BLaER1 (cell line): ENCODE data around the gene ASXL1.

Source experiments
- H3K27ac ChIP-seq: shearing (Covaris generic); formaldehyde crosslinking; 2 replicates; pipeline ENCODE4 v1.8.1; 2022
- H3K27me3 ChIP-seq: shearing (Covaris generic); formaldehyde crosslinking; 2 replicates; pipeline ENCODE4 v1.8.1; 2022
- H3K36me3 ChIP-seq: shearing (Covaris generic); formaldehyde crosslinking; 2 replicates; pipeline ENCODE4 v1.8.1; 2022
- H3K4me1 ChIP-seq: shearing (Covaris generic); formaldehyde crosslinking; 2 replicates; pipeline ENCODE4 v1.8.1; 2022
- H3K4me2 ChIP-seq: shearing (Covaris generic); formaldehyde crosslinking; 2 replicates; pipeline ENCODE4 v1.8.1; 2022
- H3K4me3 ChIP-seq: shearing (Covaris generic); formaldehyde crosslinking; 2 replicates; pipeline ENCODE4 v1.8.1; 2022
- H3K9ac ChIP-seq: shearing (Covaris generic); formaldehyde crosslinking; 2 replicates; pipeline ENCODE4 v1.8.1; 2022
- H3K9me3 ChIP-seq: shearing (Covaris generic); formaldehyde crosslinking; 2 replicates; pipeline ENCODE4 v1.8.1; 2022
- H4K20me1 ChIP-seq: shearing (Covaris generic); formaldehyde crosslinking; 2 replicates; pipeline ENCODE4 v1.8.1; 2022
- Cebpa-rat ChIP-seq: shearing (Covaris generic); IDR thresholded peaks from 2 replicates; pipeline ENCODE4 v1.8.1; 2022

ASXL1 gene

GRCh38 chr20:32325706-32326503, 32.2 kb upstream of the ASXL1 start:
- Histone ChIP-seq H3K4me3 (no peak overlapping the region), H3K9ac (no peak overlapping the region), H3K4me1 (peaks cover 6% of the 10 kb centered on the region), H3K27ac (no peak overlapping the region), H4K20me1 (no peaks in the 10 kb centered on the region), H3K9me3 (no peaks in the 10 kb centered on the region), H3K36me3 (peaks cover 31% of the 10 kb centered on the region), H3K4me2 (no peak overlapping the region), H3K27me3 (no peaks in the 10 kb centered on the region)
- no peak for TF ChIP-seq Cebpa-rat

- peaks cover 12% of the 10 kb centered on the region for H3K4me1 ChIP-seq
Measured at GRCh38 chr20:32326504-32326845, 31.7 kb upstream of the ASXL1 start.

GRCh38 chr20:32327087-32327681, 30.9 kb upstream of the ASXL1 start:
- Histone ChIP-seq H3K4me2 (no peak overlapping the region), H3K9me3 (no peaks in the 10 kb centered on the region), H3K9ac (no peak overlapping the region), H3K36me3 (peaks cover 40% of the 10 kb centered on the region), H3K27ac (no peak overlapping the region), H3K27me3 (no peaks in the 10 kb centered on the region), H4K20me1 (no peaks in the 10 kb centered on the region), H3K4me3 (no peak overlapping the region), H3K4me1 (peaks cover 19% of the 10 kb centered on the region)
- TF ChIP-seq Cebpa-rat: no peak

More at GRCh38 chr20:32326504-32326845, 31.7 kb upstream of the ASXL1 start:
- no peak for TF ChIP-seq Cebpa-rat
- no peak overlapping the region for H3K4me2 ChIP-seq
- H4K20me1 ChIP-seq: no peaks in the 10 kb centered on the region
- no peak overlapping the region for H3K9ac ChIP-seq
- H3K27me3 ChIP-seq: no peaks in the 10 kb centered on the region
- peaks cover 33% of the 10 kb centered on the region for H3K36me3 ChIP-seq
- no peak overlapping the region for H3K27ac ChIP-seq
- H3K9me3 ChIP-seq: no peaks in the 10 kb centered on the region
- H3K4me3 ChIP-seq: no peak overlapping the region

- Histone ChIP-seq H3K27me3 (no peaks in the 10 kb centered on the region), H3K4me2 (no peak overlapping the region), H3K4me1 (peaks cover 44% of the 10 kb centered on the region), H3K9me3 (no peaks in the 10 kb centered on the region), H3K9ac (no peak overlapping the region), H4K20me1 (no peaks in the 10 kb centered on the region), H3K36me3 (peaks cover 48% of the 10 kb centered on the region), H3K27ac (no peak overlapping the region), H3K4me3 (no peak overlapping the region)
- TF ChIP-seq Cebpa-rat: no peak
Measured at GRCh38 chr20:32329817-32330554, 28.1 kb upstream of the ASXL1 start.

- no peaks in the 10 kb centered on the region for H3K27me3 ChIP-seq
- H3K4me1 ChIP-seq: peaks cover 46% of the 10 kb centered on the region
- no peak overlapping the region for H3K4me3 ChIP-seq
- H4K20me1 ChIP-seq: no peaks in the 10 kb centered on the region
- no peak overlapping the region for H3K9ac ChIP-seq
- TF ChIP-seq Cebpa-rat: no peak
- no peaks in the 10 kb centered on the region for H3K9me3 ChIP-seq
- H3K4me2 ChIP-seq: peak overlapping the region; percentile 51
- peaks cover 48% of the 10 kb centered on the region for H3K36me3 ChIP-seq
- no peak overlapping the region for H3K27ac ChIP-seq
Measured at GRCh38 chr20:32330555-32330897, 27.6 kb upstream of the ASXL1 start.

- Histone ChIP-seq H3K36me3 (peaks cover 36% of the 10 kb centered on the region), H3K4me1 (peaks cover 66% of the 10 kb centered on the region), H3K9ac (no peak overlapping the region), H3K4me3 (no peak overlapping the region), H4K20me1 (no peaks in the 10 kb centered on the region), H3K27ac (no peak overlapping the region), H3K4me2 (no peak overlapping the region), H3K9me3 (no peaks in the 10 kb centered on the region), H3K27me3 (no peaks in the 10 kb centered on the region)
- no peak for TF ChIP-seq Cebpa-rat
Measured at GRCh38 chr20:32332614-32333013, 25.5 kb upstream of the ASXL1 start.

GRCh38 chr20:32333181-32333987, 24.7 kb upstream of the ASXL1 start:
- Histone ChIP-seq H3K4me1 (peaks cover 74% of the 10 kb centered on the region), H3K9me3 (no peaks in the 10 kb centered on the region), H3K27me3 (no peaks in the 10 kb centered on the region), H4K20me1 (no peaks in the 10 kb centered on the region), H3K27ac (peak overlapping the region; percentile 7; the same call in 1 of the 2 replicates), H3K4me3 (no peak overlapping the region), H3K9ac (no peak overlapping the region), H3K36me3 (peaks cover 31% of the 10 kb centered on the region; the same call in 1 of the 2 replicates), H3K4me2 (no peak overlapping the region)
- TF ChIP-seq Cebpa-rat: no peak

- Histone ChIP-seq H3K9me3 (no peaks in the 10 kb centered on the region), H3K9ac (no peak overlapping the region), H3K4me1 (peaks cover 82% of the 10 kb centered on the region), H3K36me3 (peaks cover 26% of the 10 kb centered on the region; the same call in 1 of the 2 replicates), H3K4me3 (no peak overlapping the region), H4K20me1 (no peaks in the 10 kb centered on the region), H3K27ac (peak overlapping the region; percentile 7; the same call in 1 of the 2 replicates), H3K4me2 (peak overlapping the region; percentile 8; the same call in 1 of the 2 replicates), H3K27me3 (no peaks in the 10 kb centered on the region)
- TF ChIP-seq Cebpa-rat: no peak
Measured at GRCh38 chr20:32333988-32334885, 23.9 kb upstream of the ASXL1 start.

GRCh38 chr20:32336918-32337347, 21.2 kb upstream of the ASXL1 start:
- TF ChIP-seq Cebpa-rat: no peak
- peak overlapping the region; percentile 63 for H3K9ac ChIP-seq
- no peaks in the 10 kb centered on the region for H3K9me3 ChIP-seq
- peak overlapping the region; percentile 84 for H3K4me2 ChIP-seq
- H3K27ac ChIP-seq: peak overlapping the region; percentile 83
- no peaks in the 10 kb centered on the region for H4K20me1 ChIP-seq
- H3K4me1 ChIP-seq: peaks cover 86% of the 10 kb centered on the region
- H3K4me3 ChIP-seq: no peak overlapping the region; the same call in 1 of the 2 replicates
- peaks cover 10% of the 10 kb centered on the region; the same call in 1 of the 2 replicates for H3K36me3 ChIP-seq
- H3K27me3 ChIP-seq: no peaks in the 10 kb centered on the region
